Jurkat, Clone E6-1 (cell line): ENCODE data around the gene BTG4.

Source experiments
- DNase-seq: peaks from one replicate; pipeline ENCODE4 v3.0.0-alpha.2; 2011; ENCODE audit warnings: low read depth, low spot score
- H3K4me3 ChIP-seq: 2 replicates; pipeline ENCODE4 v1.5.1; 2011; ENCODE audit warnings: mild to moderate bottlenecking, low read length, control low read depth, moderate library complexity

The BTG4 gene

GRCh38 chr11:111539426-111540113 is 27.4 kb upstream of the BTG4 start:
- no peak overlapping the region for H3K4me3 ChIP-seq
- DNase-seq: no peak

- DNase-seq: no peak
- no peak overlapping the region for H3K4me3 ChIP-seq
These were observed 26.4 kb upstream of the BTG4 start for GRCh38 chr11:111538407-111539114.

GRCh38 chr11:111537336-111537860 is 25.2 kb upstream of the BTG4 start:
- no peak overlapping the region for H3K4me3 ChIP-seq
- no peak for DNase-seq

- DNase-seq: no peak
- no peak overlapping the region for H3K4me3 ChIP-seq
These were observed 23.1 kb upstream of the BTG4 start for GRCh38 chr11:111535281-111535680.

- DNase-seq: no peak
These were observed 20.2 kb upstream of the BTG4 start for GRCh38 chr11:111532365-111532709.

GRCh38 chr11:111531687-111532364 is 19.6 kb upstream of the BTG4 start:
- no peak overlapping the region for H3K4me3 ChIP-seq
- peak; percentile 26 for DNase-seq

More at GRCh38 chr11:111532365-111532709, 20.2 kb upstream of the BTG4 start:
- H3K4me3 ChIP-seq: no peak overlapping the region

GRCh38 chr11:111531136-111531535 is 18.9 kb upstream of the BTG4 start:
- DNase-seq: no peak
- no peak overlapping the region for H3K4me3 ChIP-seq

GRCh38 chr11:111530091-111530490 is 17.9 kb upstream of the BTG4 start:
- H3K4me3 ChIP-seq: no peak overlapping the region
- DNase-seq: no peak

GRCh38 chr11:111528557-111528956 is 16.4 kb upstream of the BTG4 start:
- no peak overlapping the region for H3K4me3 ChIP-seq
- peak; percentile 93 for DNase-seq

- DNase-seq: no peak
- H3K4me3 ChIP-seq: no peak overlapping the region
These were observed 15.1 kb upstream of the BTG4 start for GRCh38 chr11:111527279-111527678.

GRCh38 chr11:111526501-111526900 is 14.3 kb upstream of the BTG4 start:
- H3K4me3 ChIP-seq: no peak overlapping the region
- peak; percentile 19 for DNase-seq

GRCh38 chr11:111525456-111525855 is 13.3 kb upstream of the BTG4 start:
- H3K4me3 ChIP-seq: no peak overlapping the region
- no peak for DNase-seq

- H3K4me3 ChIP-seq: no peak overlapping the region
- DNase-seq: peak; percentile 21
These were observed 11.9 kb upstream of the BTG4 start for GRCh38 chr11:111524056-111524455.

GRCh38 chr11:111523343-111523742 is 11.2 kb upstream of the BTG4 start:
- DNase-seq: no peak

GRCh38 chr11:111522426-111522825 is 10.2 kb upstream of the BTG4 start:
- DNase-seq: no peak
- no peak overlapping the region for H3K4me3 ChIP-seq

More at GRCh38 chr11:111523343-111523742, 11.2 kb upstream of the BTG4 start:
- no peak overlapping the region for H3K4me3 ChIP-seq

GRCh38 chr11:111521135-111521534 is 8.9 kb upstream of the BTG4 start:
- H3K4me3 ChIP-seq: no peak overlapping the region
- no peak for DNase-seq

GRCh38 chr11:111520560-111520959 is 8.4 kb upstream of the BTG4 start:
- no peak for DNase-seq
- no peak overlapping the region for H3K4me3 ChIP-seq

GRCh38 chr11:111518668-111519067 is 6.5 kb upstream of the BTG4 start:
- no peak overlapping the region for H3K4me3 ChIP-seq
- DNase-seq: no peak

GRCh38 chr11:111515591-111515990 is 3.4 kb upstream of the BTG4 start:
- no peak for DNase-seq

More at GRCh38 chr11:111515591-111515990, 3.4 kb upstream of the BTG4 start:
- H3K4me3 ChIP-seq: no peak overlapping the region
